Activated naive CD4-positive, alpha-beta T cell treated with anti-CD3 and anti-CD28 coated beads for 36 hours (primary cell): ENCODE data around the gene G3BP1. TPM values are rescaled to one million over a fixed set of nuclear protein-coding genes. Genes with fewer than 3 reads are reported as not detected.
A peak's percentile ranks its signal among the peaks of the same experiment; 100 is the strongest.

Source experiments
- CTCF ChIA-PET: fragments of 350-600 bp; sonication (Branson Sonifier 250); formaldehyde crosslinking; loops from one replicate; lab custom pipeline; 2021; ENCODE audit warnings: antibody characterized with exemption; lab: Charles Lee
- DNase-seq: peaks from one replicate; pipeline ENCODE4 v3.0.0-alpha.2; 2020
- H3K27ac Mint-ChIP-seq: one replicate; pipeline ENCODE4 v1.8.0; 2021; ENCODE audit warnings: mild to moderate bottlenecking, mixed read lengths
- H3K27me3 Mint-ChIP-seq: one replicate; pipeline ENCODE4 v1.8.0; 2021; ENCODE audit warnings: low read depth, mixed read lengths
- H3K36me3 Mint-ChIP-seq: one replicate; pipeline ENCODE4 v1.8.0; 2021; ENCODE audit warnings: low read depth, mixed read lengths
- H3K4me1 Mint-ChIP-seq: one replicate; pipeline ENCODE4 v1.8.0; 2021; ENCODE audit warnings: low read depth, mixed read lengths
- H3K4me3 Mint-ChIP-seq: one replicate; pipeline ENCODE4 v1.8.0; 2021; ENCODE audit warnings: mild to moderate bottlenecking, moderate library complexity, mixed read lengths
- H3K9me3 Mint-ChIP-seq: one replicate; pipeline ENCODE4 v1.8.0; 2021; ENCODE audit warnings: mixed read lengths
- intact Hi-C: fragments of 100-400 bp; cut with micrococcal nuclease; formaldehyde crosslinking; loops from one replicate; pipeline ENCODE4 v1.15.1; 2023
- total RNA-seq, 2 experiments: library from RNA; stranded (reverse); gene quantifications; one replicate each; pipeline ENCODE4 v1.2.3, GENCODE V29; 2021

The G3BP1 gene
- total RNA-seq, 2 experiments from 2014 or later, result 220 to 241 TPM

GRCh38 chr5:151805414-151806223 is 33.9 kb downstream of the G3BP1 start:
- H3K27me3 Mint-ChIP-seq, result no peaks in the 10 kb centered on the region
- H3K4me1 Mint-ChIP-seq, result peaks cover 46% of the 10 kb centered on the region
- CTCF ChIA-PET, result interaction anchor here (1.2 kb wide), 1 partner anchor 65 kb away, joined by 3 read pairs; no protein-coding TSS in a partner anchor
- no peak overlapping the region for H3K4me3 Mint-ChIP-seq
- H3K9me3 Mint-ChIP-seq, result peaks cover 2% of the 10 kb centered on the region
- intact Hi-C loops, result no loop called here
- H3K27ac Mint-ChIP-seq, result no peak overlapping the region
- DNase-seq, result no peak
- peaks cover 65% of the 10 kb centered on the region for H3K36me3 Mint-ChIP-seq

- H3K27ac Mint-ChIP-seq, result no peak overlapping the region
- H3K36me3 Mint-ChIP-seq, result peaks cover 74% of the 10 kb centered on the region
- DNase-seq, result no peak
- peaks cover 49% of the 10 kb centered on the region for H3K4me1 Mint-ChIP-seq
- intact Hi-C loops, result no loop called here
- no peaks in the 10 kb centered on the region for H3K27me3 Mint-ChIP-seq
- H3K4me3 Mint-ChIP-seq, result no peak overlapping the region
- peaks cover 6% of the 10 kb centered on the region for H3K9me3 Mint-ChIP-seq
- CTCF ChIA-PET, result interaction anchor here (1.3 kb wide), 1 partner anchor 16 kb away, joined by 6 read pairs; no protein-coding TSS in a partner anchor
Measured at GRCh38 chr5:151808451-151809169, 36.9 kb downstream of the G3BP1 start.

- Mint-ChIP-seq H3K36me3 (peaks cover 72% of the 10 kb centered on the region), H3K4me3 (no peak overlapping the region), H3K27me3 (no peaks in the 10 kb centered on the region), H3K4me1 (peaks cover 34% of the 10 kb centered on the region), H3K9me3 (peaks cover 6% of the 10 kb centered on the region), H3K27ac (no peak overlapping the region)
- intact Hi-C loops, result no loop called here
- no peak for DNase-seq
- CTCF ChIA-PET, result interaction anchor here (1.1 kb wide), 1 partner anchor 20 kb away, joined by 3 read pairs; no protein-coding TSS in a partner anchor
Measured at GRCh38 chr5:151810449-151810848, 38.7 kb downstream of the G3BP1 start.

GRCh38 chr5:151810897-151811296 is 39.1 kb downstream of the G3BP1 start:
- H3K4me1 Mint-ChIP-seq, result peaks cover 32% of the 10 kb centered on the region
- H3K4me3 Mint-ChIP-seq, result no peak overlapping the region
- intact Hi-C loops, result no loop called here
- no peaks in the 10 kb centered on the region for H3K27me3 Mint-ChIP-seq
- H3K27ac Mint-ChIP-seq, result no peak overlapping the region
- peaks cover 6% of the 10 kb centered on the region for H3K9me3 Mint-ChIP-seq
- no peak for DNase-seq
- CTCF ChIA-PET, result interaction anchor here (1.1 kb wide), 2 partner anchors 20 to 158 kb away, joined by 3 read pairs; no protein-coding TSS in a partner anchor
- peaks cover 71% of the 10 kb centered on the region for H3K36me3 Mint-ChIP-seq

- Mint-ChIP-seq H3K36me3 (peaks cover 67% of the 10 kb centered on the region), H3K4me1 (peaks cover 31% of the 10 kb centered on the region), H3K9me3 (peaks cover 6% of the 10 kb centered on the region), H3K27ac (no peak overlapping the region), H3K27me3 (no peaks in the 10 kb centered on the region), H3K4me3 (no peak overlapping the region)
- intact Hi-C loops, result no loop called here
- CTCF ChIA-PET, result interaction anchor here (0.6 to 1.1 kb wide), 3 partner anchors 93 to 332 kb away, joined by 3 read pairs; no protein-coding TSS in a partner anchor
- DNase-seq, result no peak
Measured at GRCh38 chr5:151811593-151812321, 40.0 kb downstream of the G3BP1 start.

- Mint-ChIP-seq H3K4me1 (peaks cover 27% of the 10 kb centered on the region), H3K27ac (peak overlapping the region; percentile 54), H3K4me3 (no peak overlapping the region), H3K27me3 (no peaks in the 10 kb centered on the region), H3K9me3 (peaks cover 6% of the 10 kb centered on the region), H3K36me3 (peaks cover 63% of the 10 kb centered on the region)
- no peak for DNase-seq
- CTCF ChIA-PET, result interaction anchor here (1.0 kb wide), 1 partner anchor 331 kb away, joined by 3 read pairs; no protein-coding TSS in a partner anchor
- intact Hi-C loops, result no loop called here
Measured at GRCh38 chr5:151812757-151813309, 41.1 kb downstream of the G3BP1 start.

- peaks cover 6% of the 10 kb centered on the region for H3K9me3 Mint-ChIP-seq
- H3K36me3 Mint-ChIP-seq, result peaks cover 50% of the 10 kb centered on the region
- H3K4me3 Mint-ChIP-seq, result no peak overlapping the region
- H3K27ac Mint-ChIP-seq, result no peak overlapping the region
- H3K27me3 Mint-ChIP-seq, result no peaks in the 10 kb centered on the region
- no peak for DNase-seq
- CTCF ChIA-PET, result interaction anchor here (1.5 to 1.7 kb wide), 2 partner anchors 75 to 328 kb away, joined by 4 to 5 read pairs; no protein-coding TSS in a partner anchor
- intact Hi-C loops, result no loop called here
- peaks cover 17% of the 10 kb centered on the region for H3K4me1 Mint-ChIP-seq
Measured at GRCh38 chr5:151815051-151815450, 43.3 kb downstream of the G3BP1 start.

GRCh38 chr5:151819830-151820229 is 48.1 kb downstream of the G3BP1 start:
- intact Hi-C loops, result no loop called here
- CTCF ChIA-PET, result interaction anchor here (0.7 kb wide), 1 partner anchor 343 kb away, joined by 3 read pairs; no protein-coding TSS in a partner anchor
- Mint-ChIP-seq H3K36me3 (peaks cover 13% of the 10 kb centered on the region), H3K9me3 (no peaks in the 10 kb centered on the region), H3K27ac (no peak overlapping the region), H3K27me3 (no peaks in the 10 kb centered on the region), H3K4me3 (no peak overlapping the region), H3K4me1 (no peaks in the 10 kb centered on the region)
- DNase-seq, result no peak

GRCh38 chr5:151820271-151820670 is 48.5 kb downstream of the G3BP1 start:
- intact Hi-C loops, result no loop called here
- H3K27ac Mint-ChIP-seq, result no peak overlapping the region
- H3K27me3 Mint-ChIP-seq, result no peaks in the 10 kb centered on the region
- DNase-seq, result no peak
- no peak overlapping the region for H3K4me3 Mint-ChIP-seq
- H3K4me1 Mint-ChIP-seq, result no peaks in the 10 kb centered on the region
- CTCF ChIA-PET, result no interaction called here
- H3K36me3 Mint-ChIP-seq, result peaks cover 13% of the 10 kb centered on the region
- H3K9me3 Mint-ChIP-seq, result no peaks in the 10 kb centered on the region

- intact Hi-C loops, result no loop called here
- H3K4me1 Mint-ChIP-seq, result no peaks in the 10 kb centered on the region
- H3K9me3 Mint-ChIP-seq, result no peaks in the 10 kb centered on the region
- H3K36me3 Mint-ChIP-seq, result peaks cover 8% of the 10 kb centered on the region
- H3K27ac Mint-ChIP-seq, result no peak overlapping the region
- no peak overlapping the region for H3K4me3 Mint-ChIP-seq
- CTCF ChIA-PET, result no interaction called here
- H3K27me3 Mint-ChIP-seq, result no peaks in the 10 kb centered on the region
- no peak for DNase-seq
Measured at GRCh38 chr5:151820903-151821302, 49.1 kb downstream of the G3BP1 start.

- H3K4me3 Mint-ChIP-seq, result no peak overlapping the region
- no peaks in the 10 kb centered on the region for H3K9me3 Mint-ChIP-seq
- no peaks in the 10 kb centered on the region for H3K27me3 Mint-ChIP-seq
- no peaks in the 10 kb centered on the region for H3K4me1 Mint-ChIP-seq
- no peak for DNase-seq
- no peak overlapping the region for H3K27ac Mint-ChIP-seq
- H3K36me3 Mint-ChIP-seq, result peaks cover 7% of the 10 kb centered on the region
- intact Hi-C loops, result no loop called here
- CTCF ChIA-PET, result no interaction called here
Measured at GRCh38 chr5:151822141-151822540, 50.4 kb downstream of the G3BP1 start.
